ENCODE measurements around the gene ADNP.
"Not testable (repeated sequence)": the region's sequence is repeated elsewhere in the genome, so short reads cannot be mapped to it uniquely, and the experiment has no call there.

The ADNP gene

GRCh38 chr20:50898475-50898874, 32.8 kb downstream of the ADNP start:
- no peak for DNase-seq

GRCh38 chr20:50895111-50895830, 36.0 kb downstream of the ADNP start:
- no peak for DNase-seq

- no peak for DNase-seq
Measured at GRCh38 chr20:50893620-50894019, 37.6 kb downstream of the ADNP start.

GRCh38 chr20:50892394-50892793, 38.8 kb downstream of the ADNP start:
- no peak for DNase-seq

GRCh38 chr20:50891138-50891537, 40.1 kb downstream of the ADNP start:
- no peak for DNase-seq

- no peak for DNase-seq
Measured at GRCh38 chr20:50887576-50887975, 43.7 kb downstream of the ADNP start.

- no peak for DNase-seq
Measured at GRCh38 chr20:50886184-50886790, 45.0 kb downstream of the ADNP start.

GRCh38 chr20:50885781-50886180, 45.5 kb downstream of the ADNP start:
- DNase-seq = no peak

GRCh38 chr20:50885068-50885467, 46.2 kb downstream of the ADNP start:
- DNase-seq = no peak

- no peak for DNase-seq
Measured at GRCh38 chr20:50883856-50884255, 47.4 kb downstream of the ADNP start.

- not testable (repeated sequence) for DNase-seq
Measured at GRCh38 chr20:50881759-50882424, 49.3 kb downstream of the ADNP start.

- no peak for DNase-seq
Measured at GRCh38 chr20:50879649-50880550, 51.3 kb downstream of the ADNP start.

- no peak for DNase-seq
Measured at GRCh38 chr20:50877232-50877743, 53.9 kb downstream of the ADNP start.

- no peak for DNase-seq
Measured at GRCh38 chr20:50876816-50877215, 54.4 kb downstream of the ADNP start.

- no peak for DNase-seq
Measured at GRCh38 chr20:50876063-50876685, 55.1 kb downstream of the ADNP start.

- DNase-seq = no peak
Measured at GRCh38 chr20:50874758-50875665, 56.2 kb downstream of the ADNP start.

- DNase-seq = no peak
Measured at GRCh38 chr20:50874111-50874757, 57.0 kb downstream of the ADNP start.

- no peak for DNase-seq
Measured at GRCh38 chr20:50873585-50873984, 57.7 kb downstream of the ADNP start.

GRCh38 chr20:50872560-50873425, 58.4 kb downstream of the ADNP start:
- no peak for DNase-seq
